GM12878 (cell line): ENCODE results near the gene IFIT2. TPM values are rescaled to one million over a fixed set of nuclear protein-coding genes. Genes with fewer than 3 reads are reported as not detected.

Experiments
- ATAC-seq: fragments of 200-7000 bp; cut with Tn5 transposase; 3 replicates; pipeline ENCODE4 v1.9.1; 2020; ENCODE audit warnings: mild to moderate bottlenecking, moderate library complexity
- BruUV-seq: library from RNA; stranded (reverse); fragments of 400-500 nt; replicated peaks from 2 replicates; lab custom pipeline; 2021; lab: Mats Ljungman, UMichigan
- CTCF ChIA-PET: fragments of 300-600 bp; sonication (Branson Sonifier 250); formaldehyde crosslinking; extraction: SDS; loops from one replicate; lab custom pipeline; 2021; ENCODE audit warnings: inconsistent platforms; lab: Yijun Ruan, JAX
- POLR2A ChIA-PET: fragments of 350-600 bp; formaldehyde crosslinking; extraction: SDS; loops from one replicate; lab custom pipeline; 2021; ENCODE audit warnings: inconsistent platforms; lab: Charles Lee
- RAD21 ChIA-PET: fragments of 300-600 bp; sonication (Branson Sonifier 250); formaldehyde crosslinking; loops from one replicate; lab custom pipeline; 2023; ENCODE audit warnings: antibody characterized with exemption; ENCODE audit not compliant: unreplicated experiment; lab: Charles Lee
- SMC1A ChIA-PET: fragments of 300-600 bp; sonication (Branson Sonifier 250); formaldehyde crosslinking; loops from one replicate; lab custom pipeline; 2023; ENCODE audit not compliant: unreplicated experiment, uncharacterized antibody; lab: Charles Lee
- DNase-seq: peaks from one replicate; pipeline ENCODE4 v3.0.0-alpha.2; 2011; ENCODE audit warnings: low read depth, low spot score
- FAIRE-seq: peaks from 3 replicates; lab custom pipeline; 2011; peaks lifted over from hg19 to GRCh38; lab: Jason Lieb, UNC
- H2AFZ ChIP-seq: 2 replicates; pipeline ENCODE4 v1.6.0; 2011; ENCODE audit warnings: low read depth, low read length, control low read depth; ENCODE audit not compliant: control insufficient read depth
- H3K27ac ChIP-seq: 2 replicates; pipeline ENCODE4 v1.5.1; 2011; ENCODE audit warnings: control low read depth; ENCODE audit not compliant: control insufficient read depth, insufficient read depth
- H3K27me3 ChIP-seq, 2 experiments: replicated peaks in 1 of 2; 2 replicates each; pipeline versions ENCODE4 v1.6.0 to v1.6.1; 2011; ENCODE audit warnings: low read length in 1 of 2; ENCODE audit not compliant: control insufficient read depth in 2 of 2, insufficient read depth in 2 of 2
- H3K36me3 ChIP-seq, 2 experiments: 2 replicates each; pipeline ENCODE4 v1.5.1; 2011; ENCODE audit warnings: low read length in 1 of 2; ENCODE audit not compliant: control insufficient read depth in 2 of 2, insufficient read depth in 2 of 2
- H3K4me1 ChIP-seq: 2 replicates; pipeline ENCODE4 v1.6.1; 2011; ENCODE audit warnings: mild to moderate bottlenecking, low read length, moderate library complexity, mixed read lengths; ENCODE audit not compliant: control insufficient read depth, insufficient read depth
- H3K4me2 ChIP-seq: 2 replicates; pipeline ENCODE4 v1.6.0; 2011; ENCODE audit warnings: control low read depth; ENCODE audit not compliant: control insufficient read depth, insufficient read depth
- H3K4me3 ChIP-seq: fragments of 200-600 bp; sonication (generic); 2 replicates; pipeline ENCODE4 v1.5.1; 2016
- H3K79me2 ChIP-seq: 2 replicates; pipeline ENCODE4 v1.6.0; 2011; ENCODE audit warnings: low read length; ENCODE audit not compliant: control insufficient read depth, insufficient read depth
- H3K9ac ChIP-seq: 2 replicates; pipeline ENCODE4 v1.8.0; 2011; ENCODE audit warnings: low read length, control low read depth, mixed read lengths; ENCODE audit not compliant: control insufficient read depth, insufficient read depth
- H3K9me3 ChIP-seq: replicated peaks from 3 replicates; pipeline ENCODE4 v1.5.1; 2011; ENCODE audit warnings: mild to moderate bottlenecking, low read length; ENCODE audit not compliant: control insufficient read depth, insufficient read depth
- H4K20me1 ChIP-seq: 2 replicates; pipeline ENCODE4 v1.6.0; 2011; ENCODE audit not compliant: control insufficient read depth, insufficient read depth
- CEBPB ChIP-seq, 2 experiments: fragments of 150-350 bp in 1 of 2; IDR thresholded peaks; 2 replicates each; pipeline ENCODE4 v1.6.1; 2012 to 2014; ENCODE audit warnings: low read depth in 2 of 2, low read length in 2 of 2, borderline replicate concordance in 1 of 2, inconsistent platforms in 1 of 2
- CHD2 ChIP-seq: IDR thresholded peaks from 2 replicates; pipeline ENCODE4 v1.6.1; 2011; ENCODE audit warnings: low read depth, low read length, improper control_type of control experiment, borderline replicate concordance
- JUNB ChIP-seq: IDR thresholded peaks from 2 replicates; pipeline ENCODE4 v1.6.1; 2016; ENCODE audit warnings: antibody characterized with exemption, mild to moderate bottlenecking
- MXI1 ChIP-seq: fragments of 150-350 bp; IDR thresholded peaks from 2 replicates; pipeline ENCODE4 v1.6.1; 2011; ENCODE audit warnings: low read depth, mild to moderate bottlenecking, inconsistent platforms, low read length, improper control_type of control experiment
- NR2C2 ChIP-seq: IDR thresholded peaks from 2 replicates; pipeline ENCODE4 v1.6.1; 2011; ENCODE audit warnings: borderline replicate concordance, low read depth; ENCODE audit not compliant: control insufficient read depth, insufficient read length
- POU2F2 ChIP-seq: IDR thresholded peaks from 3 replicates; pipeline ENCODE4 v1.6.1; 2011; ENCODE audit warnings: low read depth, mild to moderate bottlenecking, low read length, borderline replicate concordance
- RB1 ChIP-seq: fragments of 450-650 bp; formaldehyde crosslinking; IDR thresholded peaks from 2 replicates; pipeline ENCODE4 v1.6.1; 2017; ENCODE audit warnings: mild to moderate bottlenecking, borderline replicate concordance
- WGBS: methylation state at CpG from one replicate; pipeline ENCODE4 v1.1.6; 2016; ENCODE audit warnings: low lambda C conversion rate; ENCODE audit not compliant: insufficient replicate concordance, insufficient coverage; ENCODE audit errors: missing lambda C conversion rate; 5-methylcytosine and 5-hydroxymethylcytosine counted together
- in situ Hi-C: fragments of 300-500 bp; cut with MboI; formaldehyde crosslinking; loops from 9 replicates; pipeline ENCODE4 v1.14.3; 2018; ENCODE audit warnings: mixed read lengths
- intact Hi-C: fragments of 100-400 bp; cut with micrococcal nuclease; formaldehyde crosslinking; loops from one replicate; pipeline ENCODE4 v1.14.2; 2022; ENCODE audit not compliant: unreplicated experiment
- polyA plus RNA-seq, 11 experiments: library from polyadenylated mRNA; depleted of rRNA in 4 of 11; unstranded in 6 of 11; stranded (reverse) in 5 of 11; fragments of >200 nt; fragmentation: Nextera tagmentation in 4 of 11; fragmentation: Illumina TruSeq in 1 of 11; extraction: Ambion mirVana in 4 of 11; extraction: Trizol in 1 of 11; gene quantifications; 1 replicate in 1 of 11; 2 replicates in 10 of 11; pipeline versions ENCODE4 v1.2.1 to v1.2.3, GENCODE V29; 2011 to 2016; ENCODE audit warnings: inconsistent platforms in 2 of 11, missing spikeins in 2 of 11, low read depth in 1 of 11
- total RNA-seq, 4 experiments: library from RNA; depleted of rRNA in 3 of 4; stranded (reverse); fragments of >200 nt in 3 of 4; fragmentation: Illumina TruSeq in 1 of 4; extraction: Trizol in 1 of 4; gene quantifications; 2 replicates each; pipeline versions ENCODE4 v1.2.1 to v1.2.3, GENCODE V29; 2013 to 2021
- TF ChIP-seq, protein P1 (sequence below): fragments of 150-350 bp; IDR thresholded peaks from 2 replicates; pipeline ENCODE4 v1.6.1; 2016; ENCODE audit warnings: low read depth, low read length

The IFIT2 gene
- total and polyA plus RNA-seq, 10 of the 15 experiments (the other 5 are each of a cell fraction or from before 2014, with no cell fraction given) = 5.2 to 14.8 (median 9.7) TPM

- TF ChIP-seq, protein P1, sequence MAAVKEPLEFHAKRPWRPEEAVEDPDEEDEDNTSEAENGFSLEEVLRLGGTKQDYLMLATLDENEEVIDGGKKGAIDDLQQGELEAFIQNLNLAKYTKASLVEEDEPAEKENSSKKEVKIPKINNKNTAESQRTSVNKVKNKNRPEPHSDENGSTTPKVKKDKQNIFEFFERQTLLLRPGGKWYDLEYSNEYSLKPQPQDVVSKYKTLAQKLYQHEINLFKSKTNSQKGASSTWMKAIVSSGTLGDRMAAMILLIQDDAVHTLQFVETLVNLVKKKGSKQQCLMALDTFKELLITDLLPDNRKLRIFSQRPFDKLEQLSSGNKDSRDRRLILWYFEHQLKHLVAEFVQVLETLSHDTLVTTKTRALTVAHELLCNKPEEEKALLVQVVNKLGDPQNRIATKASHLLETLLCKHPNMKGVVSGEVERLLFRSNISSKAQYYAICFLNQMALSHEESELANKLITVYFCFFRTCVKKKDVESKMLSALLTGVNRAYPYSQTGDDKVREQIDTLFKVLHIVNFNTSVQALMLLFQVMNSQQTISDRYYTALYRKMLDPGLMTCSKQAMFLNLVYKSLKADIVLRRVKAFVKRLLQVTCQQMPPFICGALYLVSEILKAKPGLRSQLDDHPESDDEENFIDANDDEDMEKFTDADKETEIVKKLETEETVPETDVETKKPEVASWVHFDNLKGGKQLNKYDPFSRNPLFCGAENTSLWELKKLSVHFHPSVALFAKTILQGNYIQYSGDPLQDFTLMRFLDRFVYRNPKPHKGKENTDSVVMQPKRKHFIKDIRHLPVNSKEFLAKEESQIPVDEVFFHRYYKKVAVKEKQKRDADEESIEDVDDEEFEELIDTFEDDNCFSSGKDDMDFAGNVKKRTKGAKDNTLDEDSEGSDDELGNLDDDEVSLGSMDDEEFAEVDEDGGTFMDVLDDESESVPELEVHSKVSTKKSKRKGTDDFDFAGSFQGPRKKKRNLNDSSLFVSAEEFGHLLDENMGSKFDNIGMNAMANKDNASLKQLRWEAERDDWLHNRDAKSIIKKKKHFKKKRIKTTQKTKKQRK = no peak
- no peak for TF ChIP-seq CEBPB (IDR thresholded peaks at IDR 0.05; ENCODE audit: borderline replicate concordance in 1 of 2, low read depth in 2 of 2, low read length in 2 of 2)
- TF ChIP-seq, all 136 proteins: peak for 0
These were observed 6.9 kb downstream of the IFIT2 start (continued) for GRCh38 chr10:89308736-89309135.

DNA sequence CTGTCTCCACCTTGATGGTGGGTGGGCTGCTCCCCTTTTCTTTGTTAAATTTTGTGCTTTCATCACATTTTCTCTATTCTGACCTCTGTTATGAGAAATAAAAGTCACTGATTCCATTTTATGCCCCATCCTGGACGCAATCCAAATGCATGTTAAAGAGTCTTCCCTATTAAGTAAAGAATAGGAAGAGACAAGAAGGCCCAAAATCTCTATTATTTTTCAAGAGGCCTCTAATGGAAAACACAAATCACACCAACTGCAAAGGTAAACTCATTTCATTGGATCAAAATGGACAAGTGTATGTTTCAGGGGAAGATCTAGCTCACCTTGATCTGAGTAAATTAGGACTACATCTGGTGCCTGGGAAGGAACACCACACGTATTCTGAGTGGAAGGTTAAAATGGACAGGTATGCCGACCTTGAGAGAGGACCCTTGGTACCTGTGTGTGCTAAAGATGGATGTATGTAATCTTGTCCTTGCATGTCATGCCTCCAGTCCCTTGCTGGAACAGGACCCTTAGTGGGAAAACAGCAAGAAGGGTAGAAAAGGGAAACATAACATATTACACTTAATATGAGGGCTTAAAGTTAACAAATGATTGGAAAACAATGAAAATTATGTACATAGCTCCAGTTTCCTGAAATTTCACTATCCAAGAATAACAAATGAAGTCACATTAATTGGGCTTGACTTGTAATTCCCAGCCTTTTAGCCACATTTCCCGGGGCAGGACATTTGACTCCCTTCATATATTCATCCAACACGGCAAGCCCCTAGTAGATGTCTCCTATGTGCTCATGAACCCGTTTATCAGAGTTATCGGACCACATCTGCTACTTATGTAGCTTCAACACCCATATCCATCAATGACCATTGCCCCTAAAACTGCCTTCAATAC, 7.6 kb downstream of the IFIT2 start:
- H3K79me2 ChIP-seq = peaks cover 1% of the 10 kb centered on the region; the same call in 1 of the 2 replicates
- ChIA-PET CTCF (interaction anchor here (0.9 to 4.8 kb wide), 2 partner anchors 10 to 59 kb away, joined by 3 to 25 read pairs; no protein-coding TSS in a partner anchor), RAD21 (no interaction called here), SMC1A (interaction anchor here (1.1 to 1.7 kb wide), 3 partner anchors 58 to 83 kb away, joined by 3 to 6 read pairs (median 4); partner anchors contain the start of gene IFIT1), POLR2A (interaction anchor here (0.6 kb wide), 2 partner anchors 90 to 525 kb away, joined by 3 read pairs; no protein-coding TSS in a partner anchor)
- ATAC-seq (no peak), DNase-seq (no peak), FAIRE-seq (no peak)
- intact Hi-C loops = no loop called here
- no peak overlapping the region for H3K4me2 ChIP-seq
- H3K27ac ChIP-seq = no peak overlapping the region
- H3K4me1 ChIP-seq = no peaks in the 10 kb centered on the region
- in situ Hi-C loops = no loop called here
- no peaks in the 10 kb centered on the region for H3K9me3 ChIP-seq
- no peak overlapping the region for H3K4me3 ChIP-seq
- TF ChIP-seq, protein P1 = no peak
- TF ChIP-seq RB1 (no peak), POU2F2 (no peak), MXI1 (no peak), JUNB (no peak), NR2C2 (no peak), CHD2 (no peak)
- H2AFZ ChIP-seq = no peak overlapping the region
- BruUV-seq = no TSS peak
- no peaks in the 10 kb centered on the region for H4K20me1 ChIP-seq
- H3K9ac ChIP-seq = no peak overlapping the region
- H3K27me3 ChIP-seq = no peaks in the 10 kb centered on the region
- 0 out of 4 replicates have a peak, but pooled peaks cover 0 to 2% of the 10 kb centered on the region in 2 experiments for H3K36me3 ChIP-seq
- WGBS = 95% methylated on average over 7 of the region's 7 CpGs
